ENCODE results near the gene RBMS1. TPM values are rescaled to one million over a fixed set of nuclear protein-coding genes. Genes with fewer than 3 reads are reported as not detected.
A peak's percentile ranks its signal among the peaks of the same experiment; 100 is the strongest.

RBMS1 gene
- polyA plus RNA-seq, 1 donor from 2014 or later: 19.2 TPM

DNA sequence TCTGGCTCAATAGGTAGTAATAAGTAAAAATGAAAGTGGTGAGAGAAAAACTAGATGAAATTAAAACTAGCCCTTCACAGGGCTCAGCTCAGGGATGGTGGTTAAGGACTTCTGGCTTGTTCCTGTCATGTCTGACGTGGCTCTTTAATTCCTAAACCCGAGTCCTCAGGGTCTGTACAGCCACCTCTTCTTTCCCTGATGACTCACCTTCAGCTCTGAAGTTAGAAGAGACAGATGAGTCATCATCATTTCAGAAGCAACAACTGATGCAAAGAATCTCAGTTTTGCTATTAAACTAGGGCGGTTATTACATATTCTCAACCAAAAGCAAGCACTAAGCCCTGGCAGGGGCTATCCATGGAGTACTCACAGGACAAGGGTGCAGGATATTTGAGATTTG lies 269.5 kb downstream of the RBMS1 start:
- H3K27ac Mint-ChIP-seq: no peak overlapping the region
- no peaks in the 10 kb centered on the region for H3K9me3 Mint-ChIP-seq
- H3K4me3 Mint-ChIP-seq: peak overlapping the region in 1 of 4 donors; percentile 46
- H3K4me1 Mint-ChIP-seq: peaks cover 4 to 7% (median 4%) of the 10 kb centered on the region in 3 donors
- H3K36me3 Mint-ChIP-seq: no peaks in the 10 kb centered on the region
- no peaks in the 10 kb centered on the region for H3K27me3 Mint-ChIP-seq

DNA sequence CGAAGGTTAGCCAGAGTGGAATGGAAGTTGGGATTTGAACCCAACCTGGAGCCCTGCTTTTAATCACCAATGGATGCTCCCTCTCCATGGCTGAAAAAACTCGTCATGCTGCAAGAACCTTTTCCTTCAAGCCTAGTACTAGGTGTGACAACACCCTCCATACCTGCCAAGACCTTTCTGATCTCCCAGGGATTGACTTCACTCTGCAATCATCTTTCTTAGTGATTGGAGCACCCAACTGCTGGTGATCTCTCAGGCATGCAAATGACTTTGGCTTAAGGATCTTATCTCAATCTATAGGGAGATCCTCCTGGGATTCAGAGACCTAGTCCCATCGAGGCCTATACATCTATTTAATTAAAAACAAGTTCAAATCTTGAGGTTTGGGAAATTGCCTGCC lies 270.0 kb downstream of the RBMS1 start:
- Mint-ChIP-seq H3K9me3 (no peaks in the 10 kb centered on the region), H3K4me3 (peak overlapping the region in 1 of 4 donors; percentile 46), H3K4me1 (peaks cover 4 to 7% (median 4%) of the 10 kb centered on the region in 3 donors), H3K27ac (no peak overlapping the region), H3K36me3 (no peaks in the 10 kb centered on the region), H3K27me3 (no peaks in the 10 kb centered on the region)

DNA sequence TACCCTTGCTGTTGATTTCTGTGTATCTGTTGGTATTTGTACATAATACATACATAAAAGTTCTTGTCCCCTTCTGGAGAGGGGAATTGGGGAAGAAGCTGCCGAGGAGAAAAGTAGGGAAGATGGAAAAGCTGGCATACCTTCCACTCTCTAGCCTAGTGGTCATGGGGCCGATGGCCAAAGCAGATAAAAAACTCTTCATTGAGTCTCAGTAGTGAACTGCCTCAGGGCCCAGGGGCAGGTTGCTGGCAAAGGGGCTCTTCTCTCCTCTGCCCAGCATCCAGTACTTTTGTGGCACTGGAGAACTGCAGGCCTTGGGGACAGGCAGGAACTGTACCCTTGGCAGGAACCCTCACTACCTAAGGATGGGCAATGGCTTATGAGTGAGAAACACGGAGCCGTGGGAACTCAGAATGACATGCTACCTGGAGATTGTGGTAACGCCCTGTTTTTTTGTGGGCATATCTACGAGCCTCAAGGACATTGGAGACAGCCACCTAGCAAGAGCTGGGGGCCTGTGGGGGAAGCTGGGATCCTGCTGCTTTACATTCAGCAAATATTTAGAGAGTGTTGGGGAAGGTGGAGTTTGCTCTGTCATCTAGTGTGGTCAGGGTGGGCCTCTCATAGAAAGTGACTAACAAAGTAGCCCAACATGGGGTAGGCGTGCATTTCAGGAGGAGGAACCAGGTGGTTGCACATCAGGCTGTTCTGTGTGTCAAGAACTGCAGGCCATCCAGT lies 270.9 kb downstream of the RBMS1 start:
- Mint-ChIP-seq H3K4me3 (no peak overlapping the region), H3K9me3 (peaks cover 0 to 3% (median 0%) of the 10 kb centered on the region in 3 donors), H3K36me3 (no peaks in the 10 kb centered on the region), H3K27ac (no peak overlapping the region), H3K27me3 (no peaks in the 10 kb centered on the region), H3K4me1 (peaks cover 4 to 7% (median 4%) of the 10 kb centered on the region in 3 donors)
